ENCODE measurements around the gene HMOX2. TPM values are rescaled to one million over a fixed set of nuclear protein-coding genes. Genes with fewer than 3 reads are reported as not detected.

The HMOX2 gene
- total and polyA plus RNA-seq, 5 donors from 2014 or later = 41.2 to 145 (median 125) TPM

DNA sequence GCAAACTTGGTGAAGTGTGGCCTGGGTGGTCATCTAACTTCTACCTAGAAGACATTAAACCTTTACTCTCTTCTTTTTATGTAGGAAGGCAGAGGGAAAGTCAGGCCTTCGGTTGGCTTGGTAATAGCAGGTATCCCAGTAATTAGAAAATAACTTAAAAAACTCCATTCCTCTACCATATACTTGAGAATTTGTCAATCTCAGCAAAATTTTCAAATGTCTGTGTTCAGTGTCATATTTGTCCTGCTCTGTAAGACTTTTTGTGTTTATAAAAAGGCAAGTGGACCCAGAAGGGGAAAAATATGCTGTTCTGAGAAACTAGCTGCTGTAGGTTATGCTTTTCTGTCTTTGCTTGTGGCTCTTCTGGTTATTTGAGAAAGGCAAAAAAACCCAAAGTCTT is 5.8 kb downstream of the HMOX2 start:
- H3K4me3 Mint-ChIP-seq = peak overlapping the region in 3 of 4 donors; percentile 42 to 74 (median 44)
- H3K27me3 ChIP-seq (ENCODE audit: control insufficient read depth, insufficient read depth, low read length) = no peaks in the 10 kb centered on the region
- peaks cover 29 to 65% (median 50%) of the 10 kb centered on the region in 4 donors for H3K4me1 Mint-ChIP-seq

DNA sequence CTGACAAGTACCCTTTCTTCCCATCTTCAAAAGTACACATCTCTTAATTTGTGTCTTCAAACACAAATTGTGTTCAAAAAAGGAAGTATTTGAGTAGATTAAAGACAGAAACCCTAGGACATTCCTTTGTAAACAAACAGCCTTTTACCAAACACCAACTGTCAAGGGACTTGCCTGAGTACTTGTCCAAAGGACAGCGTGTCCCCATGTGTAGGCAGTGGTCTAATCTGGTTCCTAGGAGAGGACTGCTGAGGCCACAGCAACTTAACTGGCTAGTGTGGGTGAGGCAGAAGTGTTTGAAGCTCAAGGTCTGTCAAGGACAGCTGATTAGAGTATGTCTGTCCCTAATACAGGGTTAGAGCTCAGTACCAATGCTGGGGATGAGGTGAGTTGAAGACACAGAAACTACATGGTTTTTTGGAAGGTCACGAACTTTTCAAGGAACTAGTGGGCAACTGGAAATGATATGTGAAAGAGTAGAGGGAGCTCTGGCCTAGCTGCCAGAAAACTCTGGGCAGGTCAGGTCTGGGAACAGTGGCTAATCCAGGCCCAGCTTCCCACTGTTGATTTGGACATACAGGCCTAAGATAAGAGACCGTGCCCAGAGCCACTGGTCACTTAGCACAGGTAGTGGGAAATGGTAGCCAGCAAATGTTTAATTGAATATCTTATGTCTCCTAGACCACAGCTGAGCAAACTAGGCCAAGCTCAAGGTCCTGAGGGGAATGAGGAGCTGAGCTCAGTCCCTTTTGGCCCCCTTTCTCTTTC is 10.1 kb downstream of the HMOX2 start:
- DNase-seq (no peak), ATAC-seq (ENCODE audit: low read depth in 2 of 2) (no peak)
- Mint-ChIP-seq H3K4me3 (peak overlapping the region in 2 of 4 donors; percentile 29 to 83), H3K36me3 (peaks cover 41% of the 10 kb centered on the region), H3K27me3 (no peaks in the 10 kb centered on the region), H3K9me3 (no peaks in the 10 kb centered on the region), H3K4me1 (peaks cover 26 to 80% (median 64%) of the 10 kb centered on the region in 4 donors), H3K27ac (peak overlapping the region; percentile 67 to 91 (median 90))
- Histone ChIP-seq H3K4me1 (ENCODE audit: control insufficient read depth, insufficient read depth, low read length, poor library complexity, severe bottlenecking) (peaks cover 57% of the 10 kb centered on the region), H3K27me3 (ENCODE audit: control insufficient read depth, insufficient read depth, low read length) (no peaks in the 10 kb centered on the region), H3K4me3 (ENCODE audit: low read depth, low read length) (no peak overlapping the region), H3K9me3 (ENCODE audit: control insufficient read depth in 2 of 2, low read length in 2 of 2) (no peaks in the 10 kb centered on the region), H3K36me3 (ENCODE audit: control insufficient read depth, insufficient read depth, low read length) (peaks cover 32% of the 10 kb centered on the region), H3K27ac (ENCODE audit: insufficient read depth, low read length, poor library complexity, severe bottlenecking) (peak overlapping the region; percentile 62)

More for the DNA sequence above, 5.8 kb downstream of the HMOX2 start:
- Histone ChIP-seq H3K9me3 (ENCODE audit: control insufficient read depth in 2 of 2, low read length in 2 of 2) (no peaks in the 10 kb centered on the region), H3K4me3 (ENCODE audit: low read depth, low read length) (peak overlapping the region; percentile 57), H3K36me3 (ENCODE audit: control insufficient read depth, insufficient read depth, low read length) (peaks cover 27% of the 10 kb centered on the region), H3K4me1 (ENCODE audit: control insufficient read depth, insufficient read depth, low read length, poor library complexity, severe bottlenecking) (peaks cover 35% of the 10 kb centered on the region), H3K27ac (ENCODE audit: insufficient read depth, low read length, poor library complexity, severe bottlenecking) (peak overlapping the region; percentile 55)
- ATAC-seq (ENCODE audit: low read depth in 2 of 2) (no peak), DNase-seq (no peak)
- Mint-ChIP-seq H3K36me3 (peaks cover 27% of the 10 kb centered on the region), H3K9me3 (no peaks in the 10 kb centered on the region), H3K27me3 (no peaks in the 10 kb centered on the region), H3K27ac (peak overlapping the region; percentile 79 to 88 (median 81))

DNA sequence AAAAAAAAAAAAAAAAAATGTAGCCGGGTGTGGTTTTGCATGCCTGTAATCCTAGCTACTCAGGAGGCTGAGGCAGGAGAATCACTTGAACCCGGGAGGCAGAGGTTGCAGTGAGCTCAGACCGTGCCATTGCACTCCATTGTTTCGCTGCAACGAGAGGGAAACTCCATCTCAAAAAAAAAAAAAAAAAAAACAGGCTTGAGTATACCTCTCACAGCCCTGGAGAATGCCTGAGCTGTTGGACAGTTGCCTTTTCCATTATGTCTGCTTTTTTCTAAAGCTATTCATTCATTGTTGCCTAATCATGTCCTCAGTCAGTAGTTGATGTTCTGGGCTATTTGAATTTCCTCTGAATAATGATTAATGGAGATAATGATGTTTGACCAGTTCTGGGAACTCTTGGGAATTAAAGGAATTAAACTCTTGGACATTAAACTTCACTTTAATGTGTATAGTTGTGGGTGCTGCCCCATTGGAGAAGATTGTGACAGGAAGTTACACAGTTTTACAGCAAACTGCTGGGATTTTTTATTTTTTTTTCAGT is 11.8 kb downstream of the HMOX2 start:
- H3K4me1 ChIP-seq (ENCODE audit: control insufficient read depth, insufficient read depth, low read length, poor library complexity, severe bottlenecking) = peaks cover 52% of the 10 kb centered on the region
- peaks cover 12 to 73% (median 50%) of the 10 kb centered on the region in 4 donors for H3K4me1 Mint-ChIP-seq
- H3K36me3 ChIP-seq (ENCODE audit: control insufficient read depth, insufficient read depth, low read length) = peaks cover 32% of the 10 kb centered on the region
- peak overlapping the region; percentile 90 to 98 (median 96) for H3K27ac Mint-ChIP-seq
- no peaks in the 10 kb centered on the region for H3K27me3 Mint-ChIP-seq
- H3K36me3 Mint-ChIP-seq = peaks cover 32% of the 10 kb centered on the region
- H3K27ac ChIP-seq (ENCODE audit: insufficient read depth, low read length, poor library complexity, severe bottlenecking) = peak overlapping the region; percentile 64
- no peaks in the 10 kb centered on the region for H3K9me3 Mint-ChIP-seq
- peak overlapping the region; percentile 74 to 81 (median 78) for H3K4me3 Mint-ChIP-seq
- ATAC-seq (ENCODE audit: low read depth in 2 of 2) (no peak), DNase-seq (no peak)
- no peaks in the 10 kb centered on the region for H3K9me3 ChIP-seq (ENCODE audit: control insufficient read depth in 2 of 2, low read length in 2 of 2)
- H3K4me3 ChIP-seq (ENCODE audit: low read depth, low read length) = peak overlapping the region; percentile 68
- no peaks in the 10 kb centered on the region for H3K27me3 ChIP-seq (ENCODE audit: control insufficient read depth, insufficient read depth, low read length)

DNA sequence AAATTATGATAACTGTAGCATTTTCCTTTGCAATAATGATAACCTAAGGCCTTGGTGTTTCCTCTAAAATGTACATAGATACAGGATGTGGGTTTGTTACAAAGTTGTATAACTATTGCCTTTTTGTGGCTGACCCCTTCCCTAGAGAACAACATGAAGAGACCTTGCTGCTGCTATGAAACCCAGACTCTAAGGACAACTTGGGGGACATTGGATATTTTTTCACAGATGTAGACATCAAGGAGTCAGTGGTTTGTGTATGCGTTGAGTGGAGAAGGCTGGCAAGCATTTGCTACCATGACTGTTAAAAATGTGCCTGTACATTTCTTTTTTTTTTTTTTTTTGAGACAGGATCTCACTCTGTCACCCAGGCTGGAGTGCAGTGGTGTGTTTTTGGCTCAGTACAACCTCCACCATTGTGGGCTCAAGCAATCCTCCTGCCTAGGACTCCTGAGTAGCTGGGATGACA is 12.3 kb downstream of the HMOX2 start:
- Mint-ChIP-seq H3K4me1 (peaks cover 16 to 75% (median 51%) of the 10 kb centered on the region in 4 donors), H3K27me3 (no peaks in the 10 kb centered on the region), H3K9me3 (no peaks in the 10 kb centered on the region), H3K27ac (peak overlapping the region; percentile 90 to 98 (median 96)), H3K4me3 (peak overlapping the region; percentile 74 to 81 (median 78)), H3K36me3 (peaks cover 37% of the 10 kb centered on the region)
- Histone ChIP-seq H3K36me3 (ENCODE audit: control insufficient read depth, insufficient read depth, low read length) (peaks cover 32% of the 10 kb centered on the region), H3K27me3 (ENCODE audit: control insufficient read depth, insufficient read depth, low read length) (no peaks in the 10 kb centered on the region), H3K27ac (ENCODE audit: insufficient read depth, low read length, poor library complexity, severe bottlenecking) (peak overlapping the region; percentile 64), H3K4me3 (ENCODE audit: low read depth, low read length) (peak overlapping the region; percentile 68), H3K4me1 (ENCODE audit: control insufficient read depth, insufficient read depth, low read length, poor library complexity, severe bottlenecking) (peaks cover 52% of the 10 kb centered on the region), H3K9me3 (ENCODE audit: control insufficient read depth in 2 of 2, low read length in 2 of 2) (no peaks in the 10 kb centered on the region)
- ATAC-seq (ENCODE audit: low read depth in 2 of 2) (peak; percentile 69 to 84), DNase-seq (peak in 2 of 3 donors; percentile 70 to 72)

DNA sequence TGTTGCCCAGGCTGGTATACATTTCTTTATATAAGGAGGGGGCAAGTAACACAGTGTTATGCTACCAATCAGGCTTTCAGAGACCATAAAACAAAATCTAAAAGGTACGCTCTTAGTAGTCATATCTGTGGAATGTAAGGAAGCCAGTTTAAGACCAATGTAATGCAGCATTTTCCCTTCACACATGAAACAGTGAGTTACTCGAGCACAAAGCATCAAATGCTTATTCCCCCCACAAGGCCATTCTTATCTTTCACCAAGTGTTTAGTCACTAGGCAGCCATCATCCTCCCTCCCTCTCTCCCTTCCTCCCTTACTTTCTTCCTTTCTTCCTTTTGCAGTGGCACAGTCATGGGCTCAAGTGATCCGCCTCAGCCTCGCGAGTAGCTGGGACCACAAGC is 12.8 kb downstream of the HMOX2 start:
- H3K4me1 Mint-ChIP-seq = peaks cover 17 to 79% (median 54%) of the 10 kb centered on the region in 4 donors
- peak overlapping the region; percentile 90 to 98 (median 96) for H3K27ac Mint-ChIP-seq
- ATAC-seq (ENCODE audit: low read depth in 2 of 2) (no peak), DNase-seq (no peak)
- peaks cover 38% of the 10 kb centered on the region for H3K36me3 Mint-ChIP-seq
- H3K27me3 ChIP-seq (ENCODE audit: control insufficient read depth, insufficient read depth, low read length) = no peaks in the 10 kb centered on the region
- H3K27me3 Mint-ChIP-seq = no peaks in the 10 kb centered on the region
- peaks cover 52% of the 10 kb centered on the region for H3K4me1 ChIP-seq (ENCODE audit: control insufficient read depth, insufficient read depth, low read length, poor library complexity, severe bottlenecking)
- H3K9me3 ChIP-seq (ENCODE audit: control insufficient read depth in 2 of 2, low read length in 2 of 2) = no peaks in the 10 kb centered on the region
- H3K27ac ChIP-seq (ENCODE audit: insufficient read depth, low read length, poor library complexity, severe bottlenecking) = peak overlapping the region; percentile 64
- peaks cover 33% of the 10 kb centered on the region for H3K36me3 ChIP-seq (ENCODE audit: control insufficient read depth, insufficient read depth, low read length)
- H3K4me3 Mint-ChIP-seq = peak overlapping the region; percentile 74 to 81 (median 78)
- H3K9me3 Mint-ChIP-seq = no peaks in the 10 kb centered on the region
- peak overlapping the region; percentile 68 for H3K4me3 ChIP-seq (ENCODE audit: low read depth, low read length)

DNA sequence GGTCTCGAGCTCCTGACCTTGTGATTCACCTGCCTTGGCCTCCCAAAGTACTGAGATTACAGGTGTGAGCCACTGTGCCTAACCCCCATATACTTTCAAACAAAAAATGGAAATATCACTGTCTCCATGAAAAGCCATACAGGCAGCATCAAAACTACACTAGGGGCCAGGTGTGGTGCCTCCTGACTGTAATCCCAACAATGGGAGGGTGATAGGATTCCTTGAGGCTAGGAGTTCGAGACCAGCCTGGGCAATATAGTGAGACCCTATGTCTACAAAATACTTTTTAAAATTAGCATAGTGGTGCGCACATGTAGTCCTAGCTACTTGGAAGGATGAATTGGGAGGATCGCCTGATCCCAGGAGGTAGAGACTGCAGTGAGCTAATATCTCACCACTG is 15.7 kb downstream of the HMOX2 start:
- H3K27ac Mint-ChIP-seq = peak overlapping the region in 2 of 3 donors; percentile 36 to 98
- peaks cover 24% of the 10 kb centered on the region for H3K36me3 Mint-ChIP-seq
- H3K27me3 Mint-ChIP-seq = no peaks in the 10 kb centered on the region
- H3K27ac ChIP-seq (ENCODE audit: insufficient read depth, low read length, poor library complexity, severe bottlenecking) = no peak overlapping the region
- H3K4me1 ChIP-seq (ENCODE audit: control insufficient read depth, insufficient read depth, low read length, poor library complexity, severe bottlenecking) = peaks cover 51% of the 10 kb centered on the region
- H3K9me3 ChIP-seq (ENCODE audit: control insufficient read depth in 2 of 2, low read length in 2 of 2) = no peaks in the 10 kb centered on the region
- no peaks in the 10 kb centered on the region for H3K27me3 ChIP-seq (ENCODE audit: control insufficient read depth, insufficient read depth, low read length)
- peaks cover 25 to 88% (median 55%) of the 10 kb centered on the region in 4 donors for H3K4me1 Mint-ChIP-seq
- ATAC-seq (ENCODE audit: low read depth in 2 of 2) = no peak
- H3K9me3 Mint-ChIP-seq = no peaks in the 10 kb centered on the region
- peaks cover 19% of the 10 kb centered on the region for H3K36me3 ChIP-seq (ENCODE audit: control insufficient read depth, insufficient read depth, low read length)
- H3K4me3 Mint-ChIP-seq = no peak overlapping the region
- DNase-seq = no peak
- H3K4me3 ChIP-seq (ENCODE audit: low read depth, low read length) = no peak overlapping the region

DNA sequence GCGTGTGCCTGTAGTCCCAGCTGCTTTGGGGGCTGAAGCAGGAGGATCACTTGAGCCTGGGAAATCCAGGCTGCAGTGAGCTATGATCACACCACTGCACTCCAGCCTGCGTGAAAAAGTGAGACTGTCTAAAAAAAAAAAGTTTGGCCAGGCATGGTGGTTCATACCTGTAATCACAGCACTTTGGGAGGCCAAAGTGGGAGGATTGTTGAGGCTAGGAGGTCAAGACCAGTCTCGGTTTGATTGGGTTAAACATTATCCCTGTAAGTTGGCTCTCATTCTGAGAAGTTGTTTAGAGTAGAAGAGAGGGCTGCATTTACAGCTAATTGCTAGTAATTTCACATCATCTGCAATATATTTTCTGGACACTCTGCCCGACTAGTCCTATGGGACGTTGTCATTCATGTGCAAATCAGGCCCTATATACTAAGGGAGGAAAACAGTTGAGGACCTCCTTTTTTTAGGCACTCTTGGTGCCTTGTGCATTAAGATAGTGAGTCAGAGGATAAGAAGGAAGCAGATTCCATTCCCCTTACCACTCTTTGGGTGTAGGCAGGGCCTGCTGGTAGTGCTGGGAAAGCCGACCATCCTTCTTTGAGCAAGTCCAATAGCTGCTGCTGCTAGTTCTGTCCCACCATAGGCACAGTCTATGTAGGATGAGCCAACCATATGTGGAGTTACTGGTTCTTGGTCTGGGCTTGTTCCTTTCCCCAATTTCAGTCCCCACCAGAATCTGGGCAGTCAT is 18.7 kb downstream of the HMOX2 start:
- H3K9me3 ChIP-seq (ENCODE audit: control insufficient read depth in 2 of 2, low read length in 2 of 2) = no peaks in the 10 kb centered on the region
- H3K27me3 ChIP-seq (ENCODE audit: control insufficient read depth, insufficient read depth, low read length) = no peaks in the 10 kb centered on the region
- peak overlapping the region; percentile 56 to 79 (median 62) for H3K27ac Mint-ChIP-seq
- DNase-seq (no peak), ATAC-seq (ENCODE audit: low read depth in 2 of 2) (no peak)
- no peak overlapping the region for H3K4me3 ChIP-seq (ENCODE audit: low read depth, low read length)
- H3K36me3 Mint-ChIP-seq = peaks cover 35% of the 10 kb centered on the region
- no peak overlapping the region for H3K4me3 Mint-ChIP-seq
- H3K9me3 Mint-ChIP-seq = no peaks in the 10 kb centered on the region
- no peak overlapping the region for H3K27ac ChIP-seq (ENCODE audit: insufficient read depth, low read length, poor library complexity, severe bottlenecking)
- H3K4me1 Mint-ChIP-seq = peaks cover 28 to 89% (median 59%) of the 10 kb centered on the region in 4 donors
- H3K36me3 ChIP-seq (ENCODE audit: control insufficient read depth, insufficient read depth, low read length) = peaks cover 26% of the 10 kb centered on the region
- H3K4me1 ChIP-seq (ENCODE audit: control insufficient read depth, insufficient read depth, low read length, poor library complexity, severe bottlenecking) = peaks cover 26% of the 10 kb centered on the region
- no peaks in the 10 kb centered on the region for H3K27me3 Mint-ChIP-seq
